H9 (cell line): ENCODE measurements around the gene CABLES1. TPM values are rescaled to one million over a fixed set of nuclear protein-coding genes. Genes with fewer than 3 reads are reported as not detected.

ENCODE experiments used
- DNase-seq: peaks from one replicate; pipeline ENCODE4 v3.0.0-alpha.2; 2017
- H2AFZ ChIP-seq: one replicate; pipeline ENCODE4 v1.6.1; 2013; ENCODE audit warnings: mild to moderate bottlenecking, low read length, control low read depth, moderate library complexity
- H2AK5ac ChIP-seq: 2 replicates; pipeline ENCODE4 v1.6.1; 2013; ENCODE audit warnings: low read length, control low read depth, mixed read lengths; ENCODE audit not compliant: insufficient read length
- H2BK120ac ChIP-seq: one replicate; pipeline ENCODE4 v1.6.1; 2013; ENCODE audit warnings: low read depth, mild to moderate bottlenecking, low read length, control low read depth, inconsistent platforms; ENCODE audit not compliant: poor library complexity, severe bottlenecking
- H2BK12ac ChIP-seq: 2 replicates; pipeline ENCODE4 v1.6.1; 2013; ENCODE audit warnings: low read length, control low read depth, mixed read lengths, low read depth; ENCODE audit not compliant: insufficient read length
- H2BK15ac ChIP-seq: 2 replicates; pipeline ENCODE4 v1.6.1; 2013; ENCODE audit warnings: low read depth, low read length, control low read depth
- H2BK20ac ChIP-seq: one replicate; pipeline ENCODE4 v1.6.1; 2013; ENCODE audit warnings: low read depth, mild to moderate bottlenecking, low read length, control low read depth, inconsistent platforms; ENCODE audit not compliant: poor library complexity, severe bottlenecking
- H2BK5ac ChIP-seq: 2 replicates; pipeline ENCODE4 v1.6.1; 2013; ENCODE audit warnings: low read length, control low read depth, mixed read lengths; ENCODE audit not compliant: insufficient read length
- H3K14ac ChIP-seq: 2 replicates; pipeline ENCODE4 v1.6.1; 2013; ENCODE audit warnings: low read length, control low read depth; ENCODE audit not compliant: insufficient read depth
- H3K18ac ChIP-seq: 2 replicates; pipeline ENCODE4 v1.6.1; 2013; ENCODE audit warnings: low read depth, mild to moderate bottlenecking, mixed read lengths, low read length, control low read depth; ENCODE audit not compliant: insufficient read length
- H3K23ac ChIP-seq: 2 replicates; pipeline ENCODE4 v1.6.1; 2013; ENCODE audit warnings: low read length, control low read depth, mixed read lengths, low read depth; ENCODE audit not compliant: insufficient read length
- H3K23me2 ChIP-seq: 2 replicates; pipeline ENCODE4 v1.6.1; 2013; ENCODE audit warnings: low read depth, mild to moderate bottlenecking, mixed read lengths, low read length, control low read depth; ENCODE audit not compliant: insufficient read length, poor library complexity, severe bottlenecking
- H3K27ac ChIP-seq: 2 replicates; pipeline ENCODE4 v1.5.1; 2013; ENCODE audit warnings: low read length, control low read depth, mixed read lengths, low read depth; ENCODE audit not compliant: insufficient read length
- H3K27me3 ChIP-seq: 2 replicates; pipeline ENCODE4 v1.6.1; 2013; ENCODE audit warnings: low read length, control low read depth, inconsistent platforms; ENCODE audit not compliant: insufficient read depth
- H3K4ac ChIP-seq: 2 replicates; pipeline ENCODE4 v1.6.1; 2013; ENCODE audit warnings: low read depth, mild to moderate bottlenecking, control low read depth, inconsistent platforms, low read length, moderate library complexity
- H3K4me1 ChIP-seq: 2 replicates; pipeline ENCODE4 v1.6.1; 2013; ENCODE audit warnings: low read length, control low read depth, inconsistent platforms; ENCODE audit not compliant: insufficient read depth
- H3K4me2 ChIP-seq: 2 replicates; pipeline ENCODE4 v1.6.1; 2013; ENCODE audit warnings: low read length, control low read depth, mixed read lengths; ENCODE audit not compliant: insufficient read length, insufficient read depth
- H3K56ac ChIP-seq: 2 replicates; pipeline ENCODE4 v1.6.1; 2013; ENCODE audit warnings: low read depth, mild to moderate bottlenecking, mixed read lengths, low read length, control low read depth; ENCODE audit not compliant: insufficient read length
- H3K79me1 ChIP-seq: 2 replicates; pipeline ENCODE4 v1.6.1; 2013; ENCODE audit warnings: low read depth, mild to moderate bottlenecking, moderate library complexity, low read length, control low read depth, inconsistent platforms; ENCODE audit not compliant: insufficient read depth, poor library complexity, severe bottlenecking
- H3K79me2 ChIP-seq: 2 replicates; pipeline ENCODE4 v1.6.1; 2013; ENCODE audit warnings: low read length, control low read depth, inconsistent platforms; ENCODE audit not compliant: insufficient read depth
- H3K9ac ChIP-seq: 2 replicates; pipeline ENCODE4 v1.6.1; 2013; ENCODE audit warnings: low read length, control low read depth, mixed read lengths; ENCODE audit not compliant: insufficient read length; ENCODE audit errors: extremely low read depth
- H3K9me3 ChIP-seq: one replicate; pipeline ENCODE4 v1.6.1; 2013; ENCODE audit warnings: low read depth, low read length, inconsistent platforms; ENCODE audit not compliant: control insufficient read depth
- H3T11ph ChIP-seq: one replicate; pipeline ENCODE4 v1.6.1; 2013; ENCODE audit warnings: mild to moderate bottlenecking, low read length, control low read depth, inconsistent platforms
- H4K20me1 ChIP-seq: one replicate; pipeline ENCODE4 v1.6.1; 2013; ENCODE audit not compliant: control insufficient read depth, insufficient read length, insufficient read depth
- H4K5ac ChIP-seq: 2 replicates; pipeline ENCODE4 v1.6.1; 2013; ENCODE audit warnings: low read depth, mild to moderate bottlenecking, mixed read lengths, low read length, control low read depth; ENCODE audit not compliant: insufficient read length
- H4K8ac ChIP-seq: replicated peaks from 2 replicates; pipeline ENCODE4 v1.6.1; 2013; ENCODE audit warnings: low read length, control low read depth, mixed read lengths, low read depth; ENCODE audit not compliant: insufficient read length
- H4K91ac ChIP-seq: 2 replicates; pipeline ENCODE4 v1.6.1; 2013; ENCODE audit warnings: low read depth, mild to moderate bottlenecking, moderate library complexity, mixed read lengths, low read length, control low read depth; ENCODE audit not compliant: insufficient read length
- H3K27ac Mint-ChIP-seq, 3 experiments: 2 replicates in 2 of 3; 3 replicates in 1 of 3; pipeline ENCODE4 v1.8.0; 2020 to 2021; ENCODE audit warnings: mixed read lengths in 3 of 3, mild to moderate bottlenecking in 1 of 3, moderate library complexity in 1 of 3
- H3K27me3 Mint-ChIP-seq: 2 replicates; pipeline ENCODE4 v1.8.0; 2021; ENCODE audit warnings: low read depth, mild to moderate bottlenecking, moderate library complexity, mixed read lengths
- H3K36me3 Mint-ChIP-seq, 3 experiments: 2 replicates in 2 of 3; 3 replicates in 1 of 3; pipeline ENCODE4 v1.8.0; 2020 to 2021; ENCODE audit warnings: low read depth in 3 of 3, mixed read lengths in 3 of 3; ENCODE audit not compliant: insufficient read depth in 1 of 3
- H3K4me1 Mint-ChIP-seq, 2 experiments: 2 replicates each; pipeline ENCODE4 v1.8.0; 2020; ENCODE audit warnings: mixed read lengths in 2 of 2
- H3K4me3 Mint-ChIP-seq, 2 experiments: 2 replicates in 1 of 2; 3 replicates in 1 of 2; pipeline ENCODE4 v1.8.0; 2020 to 2021; ENCODE audit warnings: mild to moderate bottlenecking in 2 of 2, mixed read lengths in 2 of 2, moderate library complexity in 1 of 2
- H3K9me3 Mint-ChIP-seq, 2 experiments: 2 replicates in 1 of 2; 3 replicates in 1 of 2; pipeline ENCODE4 v1.8.0; 2020; ENCODE audit warnings: mild to moderate bottlenecking in 2 of 2, mixed read lengths in 2 of 2, moderate library complexity in 1 of 2
- total RNA-seq: library from RNA; stranded (reverse); gene quantifications from 2 replicates; pipeline ENCODE4 v1.2.1, GENCODE V29; 2021
- TF ChIP-seq, protein P1 (sequence below): fragments of 200-600 bp; sonication (generic); conservative IDR thresholded peaks from 3 replicates; pipeline ENCODE4 v1.8.0; 2021; ENCODE audit warnings: antibody characterized with exemption, mild to moderate bottlenecking

The CABLES1 gene
- total RNA-seq, 1 experiment from 2014 or later = 27.1 TPM

- TF ChIP-seq, protein P1, sequence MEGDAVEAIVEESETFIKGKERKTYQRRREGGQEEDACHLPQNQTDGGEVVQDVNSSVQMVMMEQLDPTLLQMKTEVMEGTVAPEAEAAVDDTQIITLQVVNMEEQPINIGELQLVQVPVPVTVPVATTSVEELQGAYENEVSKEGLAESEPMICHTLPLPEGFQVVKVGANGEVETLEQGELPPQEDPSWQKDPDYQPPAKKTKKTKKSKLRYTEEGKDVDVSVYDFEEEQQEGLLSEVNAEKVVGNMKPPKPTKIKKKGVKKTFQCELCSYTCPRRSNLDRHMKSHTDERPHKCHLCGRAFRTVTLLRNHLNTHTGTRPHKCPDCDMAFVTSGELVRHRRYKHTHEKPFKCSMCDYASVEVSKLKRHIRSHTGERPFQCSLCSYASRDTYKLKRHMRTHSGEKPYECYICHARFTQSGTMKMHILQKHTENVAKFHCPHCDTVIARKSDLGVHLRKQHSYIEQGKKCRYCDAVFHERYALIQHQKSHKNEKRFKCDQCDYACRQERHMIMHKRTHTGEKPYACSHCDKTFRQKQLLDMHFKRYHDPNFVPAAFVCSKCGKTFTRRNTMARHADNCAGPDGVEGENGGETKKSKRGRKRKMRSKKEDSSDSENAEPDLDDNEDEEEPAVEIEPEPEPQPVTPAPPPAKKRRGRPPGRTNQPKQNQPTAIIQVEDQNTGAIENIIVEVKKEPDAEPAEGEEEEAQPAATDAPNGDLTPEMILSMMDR = no peak
- Histone ChIP-seq H4K20me1 (peaks cover 2% of the 10 kb centered on the region), H3T11ph (no peak overlapping the region), H3K27ac (no peak overlapping the region), H2BK15ac (no peak overlapping the region), H2BK12ac (no peak overlapping the region), H2AFZ (no peak overlapping the region), H3K56ac (no peak overlapping the region), H4K91ac (no peak overlapping the region), H3K4ac (no peak overlapping the region), H3K23ac (no peak overlapping the region), H3K9me3 (no peaks in the 10 kb centered on the region), H2BK5ac (no peak overlapping the region), H2BK20ac (no peak overlapping the region), H3K79me2 (no peaks in the 10 kb centered on the region), H4K5ac (no peak overlapping the region), H3K18ac (no peak overlapping the region), H3K9ac (no peak overlapping the region), H2AK5ac (no peak overlapping the region), H3K27me3 (no peaks in the 10 kb centered on the region), H3K14ac (no peak overlapping the region), H3K4me2 (no peak overlapping the region), H4K8ac (no peak overlapping the region), H2BK120ac (no peak overlapping the region), H3K79me1 (no peaks in the 10 kb centered on the region), H3K23me2 (no peaks in the 10 kb centered on the region), H3K4me1 (no peaks in the 10 kb centered on the region)
- H3K4me3 Mint-ChIP-seq = no peak overlapping the region
- H3K27ac Mint-ChIP-seq = no peak overlapping the region
- H3K36me3 Mint-ChIP-seq = peaks cover 24 to 61% (median 44%) of the 10 kb centered on the region in 3 experiments
- no peak for DNase-seq
- H3K4me1 Mint-ChIP-seq = no peaks in the 10 kb centered on the region
- H3K27me3 Mint-ChIP-seq = no peaks in the 10 kb centered on the region
- H3K9me3 Mint-ChIP-seq = no peaks in the 10 kb centered on the region
Measured at GRCh38 chr18:23213200-23213599, 77.9 kb downstream of the CABLES1 start.
